NAMALWA (cell line): Measurements from ENCODE around the gene VAV3.

ENCODE experiments used
- DNase-seq: peaks from one replicate; pipeline ENCODE4 v3.0.0-alpha.2; 2015; ENCODE audit warnings: low spot score

VAV3 gene

DNA sequence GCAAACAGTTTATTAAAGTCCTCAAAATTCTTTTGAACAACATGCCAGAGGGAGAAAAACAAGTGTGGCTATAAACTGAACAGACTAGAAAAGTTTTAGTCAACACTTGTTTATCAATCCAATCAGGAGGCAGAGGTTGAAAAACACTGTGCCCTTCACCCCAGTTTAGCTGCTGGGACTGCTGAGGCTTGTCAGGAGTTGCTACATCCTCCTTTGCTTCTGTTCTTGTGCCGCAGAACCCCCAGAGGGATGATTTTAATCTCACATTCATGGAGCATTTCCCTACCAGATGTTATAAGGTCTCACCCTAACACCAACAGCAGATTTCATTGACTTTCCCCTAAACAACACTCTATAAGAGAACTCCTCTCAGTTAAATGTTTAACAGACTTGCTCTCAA lies 321.2 kb downstream of the VAV3 start:
- no peak for DNase-seq

DNA sequence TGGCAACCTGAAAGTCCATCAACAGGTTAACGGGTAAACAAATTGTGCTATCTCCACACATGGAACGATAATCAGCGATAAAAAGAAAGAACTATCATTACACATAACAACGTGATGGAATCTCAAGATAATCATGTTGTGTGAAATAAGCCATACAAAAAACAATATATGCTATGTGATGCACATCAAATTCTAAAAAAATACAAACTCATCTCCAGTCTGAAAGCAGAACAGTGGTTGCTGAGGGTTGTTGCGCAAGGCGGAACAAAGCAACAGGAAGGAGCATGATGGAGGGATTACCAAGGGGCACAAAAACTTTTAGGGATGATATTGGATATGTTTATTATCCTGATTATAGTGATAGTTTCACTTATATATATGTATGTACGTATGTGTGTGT lies 324.8 kb downstream of the VAV3 start:
- no peak for DNase-seq

DNA sequence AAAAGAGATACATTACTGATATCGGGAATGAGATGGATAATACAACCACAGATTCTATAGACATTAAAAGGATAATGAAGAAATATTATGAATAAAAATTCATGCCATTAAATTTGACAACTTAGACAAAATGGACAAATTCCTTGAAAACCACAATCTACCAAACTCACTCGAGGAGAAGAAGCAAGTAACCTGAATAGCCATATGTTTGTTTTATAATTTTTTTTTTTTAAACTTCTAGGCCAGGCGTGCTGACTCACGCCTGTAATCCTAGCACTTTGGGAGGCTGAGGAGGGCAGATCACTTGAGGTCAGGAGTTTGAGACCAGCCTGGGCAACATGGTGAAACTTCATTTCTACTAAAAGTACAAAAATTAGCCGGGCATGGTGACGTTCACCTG lies 327.9 kb downstream of the VAV3 start:
- DNase-seq = no peak

DNA sequence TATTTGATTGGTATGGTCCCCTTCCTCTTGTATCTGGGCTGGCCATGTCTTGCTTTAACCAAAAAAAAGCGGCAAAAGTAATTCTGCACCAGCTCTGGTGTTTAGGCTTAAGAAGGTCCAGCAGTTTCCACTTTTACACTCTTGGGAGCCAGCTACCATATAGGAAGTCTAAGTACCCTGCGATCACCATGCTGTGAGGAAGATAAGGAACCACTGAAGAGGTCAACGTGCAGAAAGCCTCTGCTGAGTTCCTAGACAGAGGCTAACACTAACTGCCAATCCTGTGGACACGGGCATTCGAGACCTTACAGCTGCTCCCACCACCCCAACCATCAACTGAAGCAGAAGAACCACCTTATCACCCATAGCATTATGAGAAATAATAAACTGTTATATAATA lies 331.4 kb downstream of the VAV3 start:
- DNase-seq = no peak

DNA sequence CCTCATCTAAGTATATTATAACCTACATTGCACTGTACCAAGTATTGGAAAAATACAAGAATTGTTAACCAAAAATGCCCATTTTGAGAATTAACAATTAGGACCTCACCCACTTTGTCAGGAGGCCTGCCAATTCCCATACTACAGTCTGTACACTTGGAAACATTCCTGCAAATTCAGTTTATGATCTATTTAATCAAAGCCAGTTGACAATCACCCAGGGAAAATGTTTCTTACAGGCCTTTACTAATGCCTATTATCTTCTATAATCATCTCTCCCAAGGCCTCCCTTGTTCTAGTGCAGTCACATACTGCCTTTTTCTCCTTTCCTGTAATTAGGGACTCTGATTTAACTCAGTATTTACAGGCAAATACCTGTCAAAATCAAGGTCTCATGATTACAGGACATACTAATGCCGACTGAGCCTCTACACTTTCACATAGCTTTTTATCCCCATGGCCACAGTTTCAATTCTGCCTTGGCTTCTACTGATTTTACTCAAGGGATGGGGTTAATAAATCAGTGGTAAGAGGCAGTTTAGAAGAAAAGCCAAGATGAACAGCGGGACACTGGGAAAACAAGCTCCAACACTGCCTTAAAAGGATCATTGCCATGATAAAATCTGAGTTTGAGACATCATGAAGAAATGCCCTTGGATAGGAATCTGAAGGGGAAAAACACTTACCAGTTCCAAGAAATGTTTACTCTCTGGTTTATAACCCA lies 338.7 kb downstream of the VAV3 start:
- no peak for DNase-seq

DNA sequence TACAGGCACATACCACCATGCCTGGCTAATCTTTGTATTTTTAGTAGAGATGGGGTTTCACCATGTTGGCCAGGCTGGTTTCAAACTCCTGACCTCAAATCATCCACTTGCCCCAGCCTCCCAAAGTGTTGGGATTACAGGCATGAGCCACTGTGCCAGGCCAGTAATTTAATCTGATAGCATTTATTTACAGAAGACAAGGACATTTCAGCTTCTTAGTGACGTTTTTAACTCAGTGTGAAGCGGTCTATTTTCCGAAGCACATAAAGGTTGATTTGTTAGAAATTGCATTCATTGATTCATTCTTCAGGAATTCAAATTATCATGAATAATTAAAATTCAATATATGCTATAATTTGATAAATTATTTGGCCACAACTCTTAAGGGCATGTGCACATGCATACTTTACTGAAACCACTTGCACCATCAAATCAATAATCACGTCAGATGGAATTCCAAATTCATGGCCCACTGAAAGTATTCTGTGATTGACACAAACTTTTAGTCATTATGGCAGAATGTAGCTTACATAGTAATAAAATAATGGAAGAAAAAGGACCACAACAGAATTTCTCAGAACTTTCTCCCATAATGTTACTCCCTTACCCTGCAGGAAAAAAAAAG lies 339.5 kb downstream of the VAV3 start:
- no peak for DNase-seq

DNA sequence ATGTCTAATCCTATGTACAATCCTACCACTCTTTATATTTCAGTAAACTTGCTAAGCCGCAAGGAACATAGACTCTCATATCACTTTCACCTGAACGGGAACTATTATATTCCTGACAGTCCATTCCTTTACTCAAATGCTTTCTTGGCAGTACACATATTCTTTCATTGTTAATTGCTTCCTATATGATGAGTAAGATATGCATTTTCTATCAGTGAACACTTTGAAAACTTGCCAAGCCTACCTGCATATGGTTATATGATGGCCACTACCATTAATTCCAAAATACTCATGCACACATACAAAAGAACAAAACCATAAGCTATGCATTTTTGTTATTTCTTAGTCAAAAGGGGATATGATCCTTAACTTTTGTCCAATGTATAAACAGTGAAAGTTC lies 341.5 kb downstream of the VAV3 start:
- DNase-seq = no peak

DNA sequence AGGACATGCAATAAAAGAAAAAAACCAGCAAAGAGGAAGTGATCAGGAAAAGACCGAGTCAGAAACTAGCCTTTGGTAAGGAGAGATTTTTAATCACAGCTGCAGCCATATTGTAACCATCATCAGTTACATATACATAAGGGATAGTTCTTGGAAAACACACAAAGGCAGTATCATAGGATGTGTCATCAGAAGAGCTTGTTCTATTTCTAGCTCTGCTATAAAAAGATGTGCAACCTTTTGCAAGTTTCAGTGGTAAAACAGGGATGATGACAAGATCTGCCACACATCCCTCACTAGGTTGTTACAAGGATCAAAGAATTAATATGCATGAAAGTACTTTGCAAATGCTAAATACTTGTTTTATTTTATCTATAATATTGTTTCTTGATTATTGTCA lies 342.0 kb downstream of the VAV3 start:
- no peak for DNase-seq

DNA sequence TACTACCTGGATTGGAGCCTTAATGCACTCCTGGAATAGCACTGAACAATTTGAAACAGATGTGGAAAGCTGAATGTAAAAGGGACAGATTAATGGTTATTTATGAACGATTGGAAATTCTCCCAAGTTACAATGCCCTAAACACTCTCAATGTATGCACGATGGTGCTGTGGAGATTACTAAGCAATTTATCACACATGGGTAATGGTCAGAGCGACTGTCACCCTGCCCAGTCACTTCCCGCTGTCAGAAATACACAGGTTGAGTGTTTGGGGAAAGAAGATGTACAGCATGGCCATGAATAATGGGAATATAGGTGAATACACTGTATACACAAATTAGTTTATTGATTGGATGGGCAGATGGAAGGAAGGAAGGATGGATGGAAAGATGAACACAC lies 342.4 kb downstream of the VAV3 start:
- no peak for DNase-seq

DNA sequence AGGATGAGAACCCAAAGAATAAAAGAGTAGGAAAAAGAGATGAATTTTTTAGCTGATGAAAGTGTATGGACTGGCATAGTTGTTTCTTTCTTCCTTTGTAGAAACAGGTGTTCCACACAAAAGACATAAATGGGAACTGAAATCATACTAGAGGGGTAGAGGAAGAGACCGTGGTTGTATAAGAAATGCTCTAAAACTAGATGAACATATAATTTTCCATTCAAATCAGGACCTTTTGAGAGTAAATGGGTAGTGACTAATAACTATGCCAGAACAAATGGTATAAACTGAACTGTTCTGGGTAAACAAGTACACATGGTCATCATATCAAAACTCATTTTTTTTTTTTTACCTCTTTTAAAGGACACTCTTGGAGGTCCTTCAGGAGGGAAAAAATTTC lies 344.2 kb downstream of the VAV3 start:
- DNase-seq = no peak

DNA sequence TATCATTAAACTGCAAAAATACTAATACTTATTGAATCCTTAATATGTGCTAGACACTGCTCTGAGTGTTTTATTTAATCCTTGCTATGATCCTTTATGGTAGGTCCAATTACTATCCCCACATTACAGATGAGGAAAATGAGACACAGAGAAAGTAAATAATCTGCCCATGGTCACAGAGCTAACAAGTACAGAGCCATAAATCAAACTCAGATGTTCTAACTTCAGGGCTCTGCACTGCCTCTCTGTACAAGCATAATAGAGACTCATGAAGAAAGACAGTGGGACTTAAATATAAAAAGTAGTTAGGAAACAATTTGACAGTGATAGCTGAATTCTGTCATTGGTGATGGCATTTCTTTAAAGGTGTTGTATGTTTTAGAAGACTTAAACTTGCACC lies 346.4 kb downstream of the VAV3 start:
- no peak for DNase-seq

DNA sequence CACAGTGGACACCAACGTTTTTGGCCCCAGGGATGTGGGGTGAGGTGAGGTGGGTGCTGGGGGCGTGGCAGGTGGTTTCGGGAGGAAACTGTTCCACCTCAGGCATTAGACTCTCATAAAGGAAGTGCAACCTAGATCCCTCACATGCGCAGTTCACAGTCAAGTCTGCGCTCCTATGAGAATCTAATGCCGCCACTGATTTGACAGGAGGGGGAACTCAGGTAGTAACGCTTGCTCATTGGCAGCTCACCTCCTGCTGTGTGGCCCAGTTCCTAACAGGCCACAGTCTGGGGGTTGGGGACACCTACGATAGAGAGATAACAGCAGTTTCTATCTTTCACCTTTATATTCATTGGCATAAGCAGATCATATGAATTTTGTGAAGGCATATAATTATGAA lies 347.1 kb downstream of the VAV3 start:
- DNase-seq = no peak

DNA sequence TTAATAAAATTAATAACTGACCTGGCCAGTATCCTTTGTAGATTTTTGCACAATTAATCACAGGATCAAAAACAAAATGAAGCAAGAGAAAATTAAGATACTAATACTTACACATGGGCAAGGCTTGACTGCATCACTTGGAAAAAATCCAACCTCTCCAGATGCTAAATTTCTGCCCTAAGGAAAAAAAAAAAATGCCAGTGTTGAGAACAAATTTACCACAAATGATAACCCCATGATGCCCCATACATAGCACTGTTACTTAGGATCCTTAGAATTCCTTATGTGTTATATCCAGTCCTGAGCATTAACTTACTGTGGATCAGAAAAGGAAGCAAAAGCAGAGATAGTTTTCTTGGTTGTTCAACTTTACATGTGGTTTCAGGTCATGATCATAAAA lies 347.5 kb downstream of the VAV3 start:
- no peak for DNase-seq

DNA sequence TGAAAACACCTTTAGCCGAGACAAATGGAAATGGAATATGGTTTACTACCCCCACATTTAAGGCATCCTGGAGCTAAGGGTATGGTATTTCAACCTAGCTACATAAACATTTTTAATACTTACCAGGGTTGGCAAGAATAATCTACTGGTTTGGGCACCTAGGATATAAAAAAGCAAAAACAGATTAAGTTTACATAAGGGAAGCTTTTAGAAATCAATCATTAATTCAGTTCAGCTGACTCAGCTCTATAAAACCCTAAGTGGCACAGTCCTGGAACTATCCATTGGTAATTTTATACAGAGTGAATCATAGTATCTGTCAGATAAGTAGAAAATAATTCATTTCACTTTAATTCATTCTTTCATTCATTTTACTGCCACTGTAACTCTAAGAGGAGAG lies 355.2 kb downstream of the VAV3 start:
- DNase-seq = no peak

DNA sequence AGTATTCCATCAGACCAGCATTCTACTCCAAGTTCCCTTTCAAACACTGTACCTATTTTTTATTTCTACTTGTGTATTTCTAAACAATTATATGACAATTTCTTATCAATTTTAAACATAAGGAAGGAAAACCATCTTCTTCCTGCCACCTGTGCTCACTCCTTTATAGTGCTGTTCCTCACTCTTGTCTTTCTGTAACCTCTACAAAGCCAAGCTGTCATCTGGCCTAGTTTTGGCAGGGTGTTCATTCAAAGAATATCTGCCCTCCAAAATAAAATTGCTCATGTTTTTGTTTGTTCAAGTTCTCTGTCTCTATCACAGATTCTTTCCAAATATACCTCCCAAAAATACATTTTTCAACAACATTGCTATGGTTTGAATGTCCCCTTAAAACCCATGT lies 360.2 kb downstream of the VAV3 start:
- no peak for DNase-seq

DNA sequence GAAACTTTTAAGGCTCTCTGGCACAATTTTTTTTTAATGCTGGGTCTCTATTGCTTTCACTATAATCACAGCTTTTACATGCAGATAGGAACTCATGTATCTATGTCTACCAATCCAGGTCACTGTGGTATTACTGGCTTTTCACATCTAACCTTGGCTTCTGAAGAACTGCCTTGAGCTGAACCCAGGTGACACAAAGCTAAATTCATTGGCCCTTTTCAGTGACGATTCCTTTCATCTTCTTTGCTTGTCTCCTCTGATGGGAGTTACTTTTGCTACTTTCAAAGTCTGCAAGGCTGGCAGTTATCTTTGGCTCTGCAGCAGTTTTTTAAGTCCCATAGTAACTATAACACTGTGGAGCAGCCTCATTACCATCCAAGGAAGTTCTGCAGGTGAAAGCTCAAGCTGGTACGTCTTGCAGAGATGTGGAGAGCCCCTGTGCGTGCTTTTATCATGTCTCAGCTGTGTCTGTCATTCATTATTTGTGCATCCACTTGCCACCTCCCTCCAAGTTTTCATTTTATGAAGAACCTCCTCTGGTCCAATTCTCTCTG lies 364.3 kb downstream of the VAV3 start:
- DNase-seq = no peak

DNA sequence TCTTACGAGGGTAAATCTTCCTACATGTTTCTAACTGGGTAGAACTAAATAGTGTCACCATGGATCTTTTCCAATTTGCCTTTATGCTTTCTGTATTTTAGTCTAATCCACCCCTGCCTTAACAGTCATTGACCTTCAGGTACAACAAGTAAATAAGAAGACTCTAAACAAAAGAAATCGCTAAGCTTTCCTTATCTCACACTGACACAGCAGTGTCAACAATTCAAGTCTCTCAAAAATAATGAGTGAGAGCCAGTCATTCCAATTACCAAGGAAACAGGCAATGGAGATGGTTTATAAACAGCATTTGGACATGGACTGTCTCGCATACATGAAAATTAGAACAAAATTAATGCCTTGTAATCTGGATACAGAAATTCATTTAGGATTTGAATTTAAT lies 365.8 kb downstream of the VAV3 start:
- DNase-seq = no peak

DNA sequence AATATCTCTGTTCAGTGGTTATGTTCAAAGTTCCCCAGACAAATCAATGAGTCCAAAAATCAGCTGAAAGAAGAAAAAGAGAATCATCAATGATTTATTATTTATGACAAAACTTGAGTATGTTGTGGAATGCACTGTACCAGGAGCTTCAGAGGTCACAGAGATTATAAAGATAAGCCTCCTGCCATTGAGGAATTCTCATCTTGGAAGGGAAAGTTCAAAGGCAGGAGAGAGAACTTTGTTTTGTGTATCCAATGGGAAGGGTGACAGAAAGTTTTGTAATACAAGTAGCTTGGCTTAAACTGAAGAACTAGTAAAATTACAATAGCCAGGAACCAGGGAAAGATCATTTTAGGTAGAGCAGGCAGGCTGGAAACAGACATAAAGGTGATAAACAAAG lies 367.7 kb downstream of the VAV3 start:
- no peak for DNase-seq

DNA sequence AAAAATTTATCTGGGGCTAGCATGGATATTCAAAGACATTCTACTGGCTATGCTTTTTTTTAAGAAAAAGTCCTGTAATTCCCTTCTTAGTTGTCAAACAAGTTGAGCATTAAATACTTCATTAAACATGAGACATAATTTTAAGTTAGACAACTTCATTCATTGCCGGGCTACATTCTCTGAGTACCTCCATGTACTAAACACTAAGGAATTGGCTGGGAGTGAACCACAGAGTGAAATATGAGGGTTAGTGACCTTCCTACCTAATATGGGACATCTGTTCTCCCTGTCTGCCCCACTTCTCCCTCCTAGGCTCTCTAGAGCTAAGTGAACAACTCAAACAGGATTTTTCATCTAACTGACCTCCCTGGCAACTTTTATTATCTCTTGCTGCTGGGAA lies 370.4 kb downstream of the VAV3 start:
- no peak for DNase-seq

DNA sequence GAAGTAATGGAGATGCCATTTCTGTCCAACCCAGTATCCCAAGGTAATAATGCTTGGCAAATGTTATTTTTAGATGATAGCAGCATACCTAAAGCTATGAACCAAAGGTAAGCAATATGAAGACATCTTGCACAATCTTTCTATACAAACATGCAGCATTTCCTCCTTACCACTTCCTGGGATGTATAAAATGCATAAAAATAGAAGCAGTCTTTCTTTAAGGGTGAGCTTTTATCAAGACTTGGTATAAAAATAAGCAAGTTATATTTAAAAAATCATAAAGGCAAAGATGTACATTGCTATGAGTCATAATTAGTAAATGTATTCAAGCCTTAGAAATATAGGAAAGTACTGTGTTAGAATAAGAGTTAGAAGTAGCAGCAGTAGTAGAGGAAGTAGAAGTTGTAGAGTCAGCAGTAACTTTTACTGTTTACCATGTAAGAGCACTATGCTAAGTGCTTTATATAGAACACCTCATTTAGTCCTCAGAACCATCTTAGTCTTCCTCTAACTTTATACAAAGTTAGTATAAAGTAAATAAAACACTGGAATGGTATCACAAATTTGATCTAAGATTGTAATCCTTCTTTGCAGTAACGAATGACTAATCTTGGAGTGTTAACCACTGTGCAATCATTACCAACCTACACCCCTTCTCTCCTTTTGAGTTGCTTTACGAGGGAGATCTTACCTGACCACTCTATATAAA lies 371.3 kb downstream of the VAV3 start:
- DNase-seq = no peak

DNA sequence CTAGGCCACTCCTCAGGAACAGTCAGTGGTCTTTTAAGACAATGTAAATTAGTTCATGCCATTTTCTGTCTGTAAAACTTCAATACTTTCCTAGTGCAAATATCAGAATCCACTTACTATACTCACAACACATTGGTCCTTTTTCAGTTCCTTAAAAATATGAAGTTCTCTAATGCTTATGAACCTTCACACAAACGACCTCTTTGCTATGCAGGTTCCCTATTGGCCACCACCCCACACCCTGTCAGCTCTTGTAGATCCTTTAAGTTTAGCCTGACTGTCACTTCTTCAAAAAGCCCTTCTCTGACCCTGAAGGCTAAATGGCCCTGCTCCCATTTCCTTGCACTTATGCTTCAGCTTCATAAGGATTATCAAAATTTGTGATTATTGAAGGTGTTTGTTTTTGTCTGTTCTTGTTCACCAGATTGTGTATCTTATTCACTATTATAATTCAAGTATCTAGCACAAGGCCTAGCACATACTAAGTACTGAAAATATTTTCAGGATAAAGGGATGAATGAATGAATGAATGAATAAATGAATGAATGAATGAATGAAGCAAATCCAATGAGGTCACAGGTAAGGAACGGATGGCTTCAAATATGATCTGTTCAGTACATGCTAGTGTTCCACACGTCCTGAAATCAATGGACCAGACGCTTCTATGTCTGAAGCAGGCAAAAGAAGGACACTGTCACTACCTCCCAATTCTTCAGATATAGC lies 373.9 kb downstream of the VAV3 start:
- DNase-seq = no peak

DNA sequence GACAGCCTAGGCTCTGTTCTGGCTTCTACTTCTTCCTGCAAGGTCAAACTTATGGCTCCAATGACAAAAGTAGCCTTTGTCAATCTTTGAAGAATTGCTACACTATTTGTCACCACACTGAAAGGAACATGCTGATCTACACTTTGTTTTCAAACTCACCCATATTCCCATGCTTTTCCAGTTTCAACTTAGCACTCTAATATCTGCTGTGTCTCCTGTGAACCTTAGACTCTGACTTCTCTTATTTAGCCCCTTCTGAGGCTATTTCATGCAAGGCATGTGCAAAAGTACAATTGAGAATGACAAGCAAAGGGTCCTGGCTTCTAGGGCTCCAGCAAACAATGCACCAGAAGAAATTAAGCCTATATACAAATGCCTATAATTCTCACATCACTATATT lies 374.9 kb downstream of the VAV3 start:
- DNase-seq = no peak

DNA sequence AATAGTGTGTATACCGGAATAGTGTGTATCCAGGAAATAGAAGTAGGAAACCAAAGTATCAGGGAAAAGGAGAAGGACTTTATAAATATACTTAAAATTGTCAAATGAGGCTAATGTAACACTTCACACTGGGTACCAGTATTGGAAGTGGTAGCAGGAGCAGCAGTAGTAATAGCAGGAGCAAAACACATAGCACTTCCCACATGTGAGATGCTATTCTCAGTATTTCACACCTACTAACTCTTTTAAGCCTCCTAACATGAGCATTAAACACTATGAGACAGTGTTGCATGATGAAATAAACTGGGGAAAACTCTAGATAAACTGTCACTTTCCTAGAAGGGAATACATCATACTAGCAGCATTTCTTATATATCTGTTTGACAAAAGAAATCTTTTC lies 376.7 kb downstream of the VAV3 start:
- DNase-seq = no peak
